Measurements from ENCODE around the gene DPEP3.
"Not testable (repeated sequence)": the region's sequence is repeated elsewhere in the genome, so short reads cannot be mapped to it uniquely, and the experiment has no call there.

DPEP3 gene

DNA sequence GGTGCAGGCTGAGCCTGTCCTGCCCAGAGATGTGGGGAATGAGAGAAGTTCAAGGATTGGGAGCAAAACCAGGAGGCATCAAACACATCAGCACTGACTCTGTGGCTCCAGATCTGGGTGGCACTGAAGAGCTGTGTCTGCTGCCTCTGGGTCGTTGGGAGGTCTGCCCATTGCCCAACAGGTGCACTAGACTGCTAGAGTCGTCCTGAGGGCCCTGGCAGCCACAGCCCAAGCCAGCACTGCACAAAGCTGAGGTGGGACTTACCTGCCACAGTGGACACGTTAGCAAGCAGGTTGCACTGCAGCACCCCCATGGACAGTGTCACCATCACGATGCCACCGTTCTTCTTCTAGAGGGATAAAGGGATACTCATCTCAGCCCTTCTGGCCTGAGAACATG, 3.3 kb downstream of the DPEP3 start:
- Histone ChIP-seq H3K4me3 (ENCODE audit: low read length) (no peak overlapping the region), H3K9me3 (ENCODE audit: control insufficient read depth, insufficient read depth, low read length) (no peaks in the 10 kb centered on the region), H3K27ac (ENCODE audit: low read length) (no peak overlapping the region), H3K36me3 (ENCODE audit: control insufficient read depth, insufficient read depth, low read length) (no peaks in the 10 kb centered on the region), H3K27me3 (ENCODE audit: control insufficient read depth, insufficient read depth, low read length) (no peaks in the 10 kb centered on the region), H3K4me1 (ENCODE audit: control insufficient read depth, insufficient read depth, low read length) (no peaks in the 10 kb centered on the region; the same call in 1 of the 2 replicates)
- no peak for DNase-seq (ENCODE audit: low read depth, low spot score)
- no CpG with 5 or more reads among the region's 5 CpGs for WGBS (ENCODE audit: insufficient coverage, insufficient read length)

DNA sequence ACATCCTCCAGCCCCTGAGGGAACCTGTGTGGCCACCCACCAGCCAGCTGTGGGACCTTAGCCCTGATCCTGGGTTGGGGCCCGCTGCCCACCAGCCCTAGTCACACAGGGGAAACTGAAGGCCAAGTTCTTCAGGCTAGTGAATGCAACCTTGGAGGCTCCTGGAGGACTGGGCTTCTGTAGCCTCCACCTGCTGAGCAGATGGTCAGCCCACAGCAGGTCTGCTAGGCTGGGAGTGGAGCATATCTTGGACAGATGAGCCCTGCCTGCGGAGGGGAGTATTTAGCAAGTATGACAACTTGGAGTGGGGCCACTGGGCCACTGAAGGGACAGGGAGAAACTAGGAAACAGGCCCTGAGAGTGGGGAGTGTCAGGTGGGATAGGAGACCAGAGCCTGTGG, 4.1 kb downstream of the DPEP3 start:
- Histone ChIP-seq H3K36me3 (ENCODE audit: control insufficient read depth, insufficient read depth, low read length) (no peaks in the 10 kb centered on the region), H3K27me3 (ENCODE audit: control insufficient read depth, insufficient read depth, low read length) (no peaks in the 10 kb centered on the region), H3K4me3 (ENCODE audit: low read length) (no peak overlapping the region), H3K9me3 (ENCODE audit: control insufficient read depth, insufficient read depth, low read length) (no peaks in the 10 kb centered on the region), H3K27ac (ENCODE audit: low read length) (no peak overlapping the region), H3K4me1 (ENCODE audit: control insufficient read depth, insufficient read depth, low read length) (no peaks in the 10 kb centered on the region; the same call in 1 of the 2 replicates)
- WGBS (ENCODE audit: insufficient coverage, insufficient read length) = no CpG with 5 or more reads among the region's 2 CpGs
- no peak for DNase-seq (ENCODE audit: low read depth, low spot score)

DNA sequence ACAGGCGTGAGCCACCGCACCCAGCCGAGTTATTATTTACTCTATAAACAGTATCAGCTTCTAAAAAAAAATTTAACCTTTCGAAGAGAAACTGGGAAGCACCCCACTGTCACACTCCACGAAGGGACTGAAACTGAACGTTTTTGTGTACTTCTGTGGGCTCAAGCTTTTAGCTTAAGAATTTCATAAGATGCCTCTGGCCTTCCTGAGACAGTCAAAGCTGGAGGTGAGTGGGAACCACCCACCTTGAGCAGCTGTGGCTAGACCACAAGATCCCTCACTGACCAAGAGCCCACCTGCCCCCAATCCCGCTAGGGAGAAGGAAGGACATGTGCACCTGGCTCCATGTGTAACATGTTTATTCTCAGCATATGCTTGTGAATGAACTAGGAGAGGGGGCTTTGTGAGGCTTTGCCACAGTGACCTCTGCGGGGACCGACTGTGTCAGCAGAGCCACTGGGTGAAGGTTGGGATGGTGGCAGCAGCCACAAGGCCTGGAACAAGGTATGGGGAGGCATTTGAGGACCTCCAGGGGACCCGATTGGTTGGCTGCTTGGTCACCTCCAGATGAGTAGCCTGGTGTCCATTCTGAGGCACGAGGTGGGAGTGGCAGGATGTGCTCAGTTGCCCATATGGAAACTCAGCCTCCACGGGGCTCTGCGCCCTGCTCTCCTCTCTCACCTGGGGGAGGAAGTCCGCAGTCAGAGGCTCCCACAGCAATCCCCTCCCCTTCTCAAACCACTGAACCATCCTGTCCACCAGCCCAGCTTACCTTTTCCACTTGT, 4.8 kb downstream of the DPEP3 start:
- DNase-seq (ENCODE audit: low read depth, low spot score) = no peak
- Histone ChIP-seq H3K27me3 (ENCODE audit: control insufficient read depth, insufficient read depth, low read length) (no peaks in the 10 kb centered on the region), H3K36me3 (ENCODE audit: control insufficient read depth, insufficient read depth, low read length) (no peaks in the 10 kb centered on the region), H3K4me1 (ENCODE audit: control insufficient read depth, insufficient read depth, low read length) (no peaks in the 10 kb centered on the region; the same call in 1 of the 2 replicates), H3K9me3 (ENCODE audit: control insufficient read depth, insufficient read depth, low read length) (no peaks in the 10 kb centered on the region), H3K4me3 (ENCODE audit: low read length) (no peak overlapping the region), H3K27ac (ENCODE audit: low read length) (no peak overlapping the region)
- no CpG with 5 or more reads among the region's 14 CpGs for WGBS (ENCODE audit: insufficient coverage, insufficient read length)

DNA sequence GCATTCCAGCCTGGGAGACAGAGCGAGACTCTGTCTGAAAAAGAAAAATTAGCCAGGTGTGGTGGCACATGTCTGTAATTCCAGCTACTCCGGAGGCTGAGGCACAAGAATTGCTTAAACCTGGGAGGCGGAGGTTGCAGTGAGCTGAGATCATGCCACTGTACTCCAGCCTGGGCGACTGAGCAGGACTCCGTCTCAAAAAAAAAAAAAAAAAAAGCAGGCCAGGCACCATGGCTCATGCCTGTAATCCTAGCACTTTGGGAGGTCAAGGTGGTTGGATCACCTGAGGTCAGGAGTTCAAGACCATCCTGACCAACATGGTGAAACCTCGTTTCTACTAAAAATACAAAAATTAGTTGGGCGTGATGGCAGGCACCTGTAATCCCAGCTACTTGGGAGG, 8.0 kb downstream of the DPEP3 start:
- not testable (repeated sequence) for H3K27ac ChIP-seq (ENCODE audit: low read length); DNase-seq (ENCODE audit: low read depth, low spot score); H3K9me3 ChIP-seq (ENCODE audit: control insufficient read depth, insufficient read depth, low read length); H3K4me1 ChIP-seq (ENCODE audit: control insufficient read depth, insufficient read depth, low read length); H3K36me3 ChIP-seq (ENCODE audit: control insufficient read depth, insufficient read depth, low read length); H3K4me3 ChIP-seq (ENCODE audit: low read length); H3K27me3 ChIP-seq (ENCODE audit: control insufficient read depth, insufficient read depth, low read length)
- no CpG with 5 or more reads among the region's 7 CpGs for WGBS (ENCODE audit: insufficient coverage, insufficient read length)

DNA sequence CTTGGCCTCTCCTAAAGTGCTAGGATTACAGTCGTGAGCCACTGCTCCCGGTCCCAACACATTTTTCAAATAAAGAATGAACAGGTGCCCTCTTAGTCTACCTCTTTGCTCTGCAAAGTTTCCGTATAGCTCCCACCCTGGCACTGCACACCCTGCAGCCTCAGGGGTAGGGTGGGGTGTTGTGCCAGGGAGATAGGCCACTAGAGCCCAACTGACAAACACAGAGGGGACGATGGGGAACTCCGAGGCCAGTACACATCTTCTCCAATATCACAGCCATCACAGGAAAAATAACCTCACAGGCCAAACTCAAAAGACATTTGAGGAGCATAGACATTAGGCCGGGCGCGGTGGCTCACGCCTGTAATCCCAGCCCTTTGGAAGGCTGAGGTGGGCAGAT, 9.2 kb downstream of the DPEP3 start:
- Histone ChIP-seq H3K36me3 (ENCODE audit: control insufficient read depth, insufficient read depth, low read length) (no peaks in the 10 kb centered on the region), H3K4me1 (ENCODE audit: control insufficient read depth, insufficient read depth, low read length) (peaks cover 8% of the 10 kb centered on the region), H3K4me3 (ENCODE audit: low read length) (no peak overlapping the region), H3K27ac (ENCODE audit: low read length) (no peak overlapping the region), H3K9me3 (ENCODE audit: control insufficient read depth, insufficient read depth, low read length) (no peaks in the 10 kb centered on the region), H3K27me3 (ENCODE audit: control insufficient read depth, insufficient read depth, low read length) (no peaks in the 10 kb centered on the region)
- no peak for DNase-seq (ENCODE audit: low read depth, low spot score)
- no CpG with 5 or more reads among the region's 9 CpGs for WGBS (ENCODE audit: insufficient coverage, insufficient read length)

DNA sequence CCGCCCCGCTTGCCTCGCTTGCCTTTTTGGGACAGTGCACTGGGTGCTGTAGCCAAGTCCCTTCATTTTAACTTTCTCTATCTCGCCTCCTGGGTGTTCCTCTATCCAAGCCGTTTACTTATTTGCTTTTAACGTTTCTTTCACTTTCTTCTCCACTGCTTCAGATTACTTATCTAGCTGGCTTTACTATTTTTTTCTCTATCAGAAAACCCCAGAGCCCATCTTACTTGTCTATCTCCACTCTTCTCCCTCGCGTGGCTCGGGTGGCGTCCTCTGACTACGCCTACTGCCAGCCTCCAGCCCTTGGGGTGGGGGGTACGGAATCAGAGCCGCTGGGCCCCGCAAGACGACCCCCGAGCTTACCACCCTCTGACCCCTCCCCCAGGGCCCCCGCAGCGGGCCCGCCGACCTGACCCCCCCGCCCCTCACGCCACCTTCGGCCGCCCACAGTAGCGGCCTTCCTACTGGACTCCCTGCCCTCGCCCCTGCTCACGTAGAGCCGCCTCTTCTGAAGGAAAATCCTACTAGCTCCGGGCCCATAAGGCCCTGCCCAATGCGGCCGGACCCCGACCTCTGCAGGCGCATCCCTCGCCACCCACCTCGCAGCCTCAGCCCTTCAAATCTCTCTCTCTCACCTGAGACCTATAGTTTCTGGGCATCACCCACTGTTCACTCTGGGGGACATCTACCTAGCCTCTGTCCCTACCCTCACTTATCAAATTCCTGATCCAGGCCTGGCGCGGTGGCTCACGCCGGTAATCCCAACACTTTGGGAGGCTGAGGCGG, 10.9 kb downstream of the DPEP3 start:
- peak overlapping the region; percentile 58; the same call in 1 of the 2 replicates for H3K4me3 ChIP-seq (ENCODE audit: low read length)
- no peaks in the 10 kb centered on the region for H3K27me3 ChIP-seq (ENCODE audit: control insufficient read depth, insufficient read depth, low read length)
- no peak for DNase-seq (ENCODE audit: low read depth, low spot score)
- H3K4me1 ChIP-seq (ENCODE audit: control insufficient read depth, insufficient read depth, low read length) = peaks cover 11% of the 10 kb centered on the region
- no CpG with 5 or more reads among the region's 40 CpGs for WGBS (ENCODE audit: insufficient coverage, insufficient read length)
- H3K9me3 ChIP-seq (ENCODE audit: control insufficient read depth, insufficient read depth, low read length) = no peaks in the 10 kb centered on the region
- no peaks in the 10 kb centered on the region for H3K36me3 ChIP-seq (ENCODE audit: control insufficient read depth, insufficient read depth, low read length)
- no peak overlapping the region for H3K27ac ChIP-seq (ENCODE audit: low read length)

DNA sequence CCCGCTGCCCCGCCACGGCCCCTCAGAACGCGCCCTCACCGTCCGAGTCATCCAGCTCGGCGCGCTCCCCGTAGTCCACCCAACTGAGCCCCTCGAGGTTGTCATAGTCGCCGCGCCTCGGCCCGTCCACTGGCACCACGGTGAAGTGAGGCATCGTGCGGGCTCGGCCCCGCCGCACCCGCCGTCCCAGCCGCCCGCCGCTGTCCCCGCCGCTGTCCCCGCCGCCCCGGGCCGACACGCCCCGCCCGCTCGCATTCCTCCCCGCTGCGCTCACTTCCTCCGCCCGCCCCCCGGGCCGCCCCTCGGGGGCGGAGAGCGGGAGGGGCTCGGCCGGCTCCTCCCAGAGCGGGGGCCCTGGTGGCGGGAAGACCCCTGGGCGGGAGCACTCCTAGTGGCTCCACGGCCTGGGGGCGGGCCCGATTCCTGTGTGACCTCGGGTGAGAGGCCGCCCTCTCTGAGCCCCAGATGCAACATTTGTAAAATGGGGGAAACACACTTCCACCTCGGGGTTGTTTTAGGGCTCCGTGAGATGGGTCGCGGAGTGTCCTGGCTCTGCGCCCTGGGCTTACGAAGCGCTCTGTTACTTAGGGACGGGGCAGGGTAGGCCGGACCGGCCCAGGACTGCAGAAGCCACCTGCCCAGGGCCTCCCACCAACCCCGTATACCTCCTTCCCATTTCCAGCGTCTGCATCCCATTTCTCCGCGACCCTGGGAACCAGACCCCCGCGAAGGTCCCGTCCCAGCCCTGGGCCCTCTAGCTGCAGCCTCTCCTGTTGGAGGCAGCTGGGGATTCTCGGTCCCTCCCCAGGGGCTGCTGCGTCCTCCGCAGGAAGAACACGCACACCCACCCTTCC, 11.7 kb downstream of the DPEP3 start, which contains the start of gene SLC12A4:
Gene SLC12A4 (minus strand): TSS at position 238 of the 854 bp plus-strand sequence. CDS start 84 bp downstream, at position 154.
- Histone ChIP-seq H3K27me3 (ENCODE audit: control insufficient read depth, insufficient read depth, low read length) (no peaks in the 10 kb centered on the region), H3K4me1 (ENCODE audit: control insufficient read depth, insufficient read depth, low read length) (peaks cover 13% of the 10 kb centered on the region), H3K27ac (ENCODE audit: low read length) (no peak within 1 kb of the TSS), H3K36me3 (ENCODE audit: control insufficient read depth, insufficient read depth, low read length) (no peaks in the 10 kb centered on the region), H3K9me3 (ENCODE audit: control insufficient read depth, insufficient read depth, low read length) (no peaks in the 10 kb centered on the region), H3K4me3 (ENCODE audit: low read length) (peak within 1 kb of the TSS; percentile 58; the same call in 1 of the 2 replicates)
- DNase-seq (ENCODE audit: low read depth, low spot score) = no peak
- WGBS (ENCODE audit: insufficient coverage, insufficient read length) = no CpG with 5 or more reads among the region's 78 CpGs

DNA sequence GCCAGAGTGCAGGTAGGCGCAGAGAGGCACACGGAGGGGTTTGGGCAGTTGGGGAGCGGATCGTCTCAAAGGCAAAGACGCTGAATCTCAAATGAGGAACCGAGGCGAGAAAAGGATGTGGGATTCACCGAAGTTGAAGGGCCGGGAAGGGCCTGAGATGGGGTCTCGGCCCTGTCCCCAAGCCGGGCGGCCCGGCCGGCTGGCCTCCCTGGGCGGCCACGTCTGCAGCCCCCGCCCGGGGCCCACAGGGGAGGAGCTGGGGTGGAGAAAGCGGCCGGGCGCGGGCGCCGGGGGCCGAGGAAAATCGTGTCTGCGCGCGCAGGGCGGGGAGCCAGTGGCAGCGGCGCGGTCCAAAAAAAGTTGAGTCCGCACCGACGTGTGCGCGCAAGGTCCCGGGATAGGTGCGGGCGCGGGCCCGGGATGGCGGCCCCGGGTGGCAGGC, 12.3 kb downstream of the DPEP3 start:
- Histone ChIP-seq H3K4me1 (ENCODE audit: control insufficient read depth, insufficient read depth, low read length) (peaks cover 13% of the 10 kb centered on the region), H3K9me3 (ENCODE audit: control insufficient read depth, insufficient read depth, low read length) (no peaks in the 10 kb centered on the region), H3K4me3 (ENCODE audit: low read length) (peak overlapping the region; percentile 58; the same call in 1 of the 2 replicates), H3K27ac (ENCODE audit: low read length) (no peak overlapping the region), H3K36me3 (ENCODE audit: control insufficient read depth, insufficient read depth, low read length) (no peaks in the 10 kb centered on the region), H3K27me3 (ENCODE audit: control insufficient read depth, insufficient read depth, low read length) (no peaks in the 10 kb centered on the region)
- DNase-seq (ENCODE audit: low read depth, low spot score) = no peak
- WGBS (ENCODE audit: insufficient coverage, insufficient read length) = no CpG with 5 or more reads among the region's 45 CpGs

DNA sequence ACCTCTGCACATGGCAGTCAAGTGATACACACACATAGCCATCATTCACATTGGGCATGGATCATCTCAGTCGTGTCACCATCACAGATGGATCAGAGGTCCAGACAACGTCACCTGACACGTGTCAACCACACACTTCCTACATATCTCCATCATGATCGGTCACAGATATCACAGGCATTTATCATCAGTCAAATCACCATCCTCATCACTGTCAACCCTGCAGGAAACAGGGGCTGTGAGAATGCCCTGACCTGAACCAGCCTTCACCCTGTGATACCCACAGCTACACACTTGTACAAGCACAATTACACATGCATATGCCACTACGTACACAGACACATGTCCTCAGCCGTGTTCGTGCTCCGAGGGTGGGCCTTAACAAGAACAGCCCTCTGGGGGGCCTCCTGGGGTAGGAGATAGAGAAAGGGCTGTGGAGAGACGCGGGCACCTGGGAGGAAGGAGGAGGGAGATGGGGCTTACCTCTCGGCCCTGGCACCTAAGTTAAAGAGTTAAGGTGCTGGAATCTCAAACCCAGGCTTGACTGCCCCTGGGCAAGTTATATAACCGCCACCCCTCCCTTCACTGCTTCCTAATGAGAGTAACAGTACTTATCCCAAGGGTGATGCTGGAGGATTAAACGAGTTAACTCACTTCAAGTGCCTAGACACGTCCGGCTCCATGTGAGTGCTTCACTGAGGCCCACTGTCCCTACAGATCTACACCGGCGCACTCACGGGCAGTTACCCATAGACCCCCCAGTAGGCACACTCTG, 12.9 kb downstream of the DPEP3 start:
- Histone ChIP-seq H3K27me3 (ENCODE audit: control insufficient read depth, insufficient read depth, low read length) (no peaks in the 10 kb centered on the region), H3K4me3 (ENCODE audit: low read length) (peak overlapping the region; percentile 58; the same call in 1 of the 2 replicates), H3K27ac (ENCODE audit: low read length) (no peak overlapping the region), H3K36me3 (ENCODE audit: control insufficient read depth, insufficient read depth, low read length) (peaks cover under 1% of the 10 kb centered on the region), H3K9me3 (ENCODE audit: control insufficient read depth, insufficient read depth, low read length) (no peaks in the 10 kb centered on the region), H3K4me1 (ENCODE audit: control insufficient read depth, insufficient read depth, low read length) (peaks cover 13% of the 10 kb centered on the region)
- DNase-seq (ENCODE audit: low read depth, low spot score) = no peak
- WGBS (ENCODE audit: insufficient coverage, insufficient read length) = no CpG with 5 or more reads among the region's 18 CpGs

Measured in iPS DF 6.9 (cell line).